GM06990 (cell line): ENCODE data around the gene SLK.

Source experiments
- DNase-seq: peaks from one replicate; pipeline ENCODE4 v3.0.0-alpha.2; 2011; ENCODE audit not compliant: insufficient read length; ENCODE audit errors: extremely low read depth
- H3K27me3 ChIP-seq: replicated peaks from 2 replicates; pipeline ENCODE4 v1.6.0; 2011; ENCODE audit warnings: low read length; ENCODE audit not compliant: control insufficient read depth, insufficient read depth
- H3K36me3 ChIP-seq: 2 replicates; pipeline ENCODE4 v1.5.1; 2011; ENCODE audit warnings: low read length; ENCODE audit not compliant: control insufficient read depth, insufficient read depth
- H3K4me3 ChIP-seq: replicated peaks from 2 replicates; pipeline ENCODE4 v1.5.1; 2011; ENCODE audit warnings: low read depth, mild to moderate bottlenecking, control low read depth, low read length
- CTCF ChIP-seq: IDR thresholded peaks from 2 replicates; pipeline ENCODE4 v1.5.1; 2011; ENCODE audit warnings: low read length, control low read depth, mild to moderate bottlenecking, inconsistent platforms; ENCODE audit not compliant: insufficient read depth, poor library complexity, severe bottlenecking

SLK gene

GRCh38 chr10:104052431-104052830 is 85.5 kb downstream of the SLK start:
- H3K36me3 ChIP-seq: no peaks in the 10 kb centered on the region

GRCh38 chr10:104053201-104053600 is 86.3 kb downstream of the SLK start:
- Histone ChIP-seq H3K36me3 (no peaks in the 10 kb centered on the region), H3K4me3 (no peak overlapping the region), H3K27me3 (no peaks in the 10 kb centered on the region)
- TF ChIP-seq CTCF: no peak
- no peak for DNase-seq

More at GRCh38 chr10:104052431-104052830, 85.5 kb downstream of the SLK start:
- no peak for DNase-seq
- Histone ChIP-seq H3K27me3 (no peaks in the 10 kb centered on the region), H3K4me3 (no peak overlapping the region)
- TF ChIP-seq CTCF: no peak

GRCh38 chr10:104054430-104054829 is 87.5 kb downstream of the SLK start:
- DNase-seq: no peak
- Histone ChIP-seq H3K27me3 (no peaks in the 10 kb centered on the region), H3K36me3 (no peaks in the 10 kb centered on the region), H3K4me3 (no peak overlapping the region)
- no peak for TF ChIP-seq CTCF

GRCh38 chr10:104056619-104057273 is 89.8 kb downstream of the SLK start:
- H3K4me3 ChIP-seq: no peak overlapping the region
- no peak for DNase-seq
- no peaks in the 10 kb centered on the region for H3K27me3 ChIP-seq
- H3K36me3 ChIP-seq: no peaks in the 10 kb centered on the region
- no peak for TF ChIP-seq CTCF

GRCh38 chr10:104057717-104058116 is 90.8 kb downstream of the SLK start:
- Histone ChIP-seq H3K4me3 (no peak overlapping the region), H3K27me3 (no peaks in the 10 kb centered on the region), H3K36me3 (no peaks in the 10 kb centered on the region)
- no peak for DNase-seq
- TF ChIP-seq CTCF: no peak

GRCh38 chr10:104059364-104059763 is 92.4 kb downstream of the SLK start:
- Histone ChIP-seq H3K27me3 (no peaks in the 10 kb centered on the region; the same call in 1 of the 2 replicates), H3K36me3 (no peaks in the 10 kb centered on the region), H3K4me3 (no peak overlapping the region)
- no peak for TF ChIP-seq CTCF
- no peak for DNase-seq
